Erythroblast (primary cell): ENCODE data around the gene CEP83.
"Not testable (repeated sequence)": the region's sequence is repeated elsewhere in the genome, so short reads cannot be mapped to it uniquely, and the experiment has no call there.

Experiments
- DNase-seq, 2 experiments: peaks; one replicate each; lab custom pipeline; 2025; lab: John Stamatoyannopoulos, UW
- GATA1 ChIP-seq: IDR thresholded peaks from 2 replicates; pipeline ENCODE4 v1.6.1; 2011; ENCODE audit warnings: low read depth, mild to moderate bottlenecking, control low read depth, low read length, moderate library complexity
- POLR2A ChIP-seq: IDR thresholded peaks from 2 replicates; pipeline ENCODE4 v1.6.1; 2011; ENCODE audit warnings: mild to moderate bottlenecking, low read length

Gene CEP83

GRCh38 chr12:94326727-94327126 lies 132.9 kb downstream of the CEP83 start:
- no peak for DNase-seq
- TF ChIP-seq POLR2A = no peak
- no peak for TF ChIP-seq GATA1

DNA sequence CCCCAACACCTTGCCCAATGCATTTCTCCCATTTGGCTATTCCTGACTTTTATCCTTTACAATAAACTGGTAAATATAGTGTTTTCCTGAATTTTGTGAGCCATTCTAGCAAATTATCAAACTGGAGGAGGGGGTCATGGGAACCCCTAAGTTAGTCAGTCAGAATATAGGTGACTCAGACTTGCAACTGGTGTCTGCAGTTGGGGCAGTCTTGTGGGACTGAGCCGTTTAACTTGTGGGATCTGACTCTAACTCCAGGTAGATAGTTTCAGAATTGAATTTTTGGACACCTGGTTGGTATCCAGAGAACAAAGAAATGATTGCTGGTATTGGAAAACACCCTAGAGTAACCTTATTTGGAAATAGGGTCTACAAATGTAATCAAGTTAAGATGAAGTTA lies 133.4 kb downstream of the CEP83 start:
- no peak for DNase-seq
- TF ChIP-seq POLR2A (no peak), GATA1 (no peak)

DNA sequence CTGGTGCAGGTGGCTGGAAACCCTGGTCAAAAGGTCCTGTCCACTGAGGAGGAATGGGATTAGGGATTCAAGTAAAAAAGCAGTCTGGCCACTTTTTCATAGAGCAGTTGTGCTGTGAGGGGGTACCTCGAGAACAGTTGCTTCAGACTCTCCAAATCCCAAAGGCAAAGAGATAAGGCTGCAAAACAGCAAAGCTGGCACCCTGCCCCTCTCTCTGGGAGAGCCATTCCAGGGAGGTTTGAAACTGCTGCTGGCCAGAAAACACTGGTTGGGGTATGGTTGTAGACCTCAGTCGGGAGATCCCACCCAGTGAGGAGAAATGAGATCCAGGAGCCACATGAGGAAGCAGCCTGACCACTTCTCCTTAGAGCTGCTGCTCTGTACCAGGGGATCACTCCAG lies 137.3 kb downstream of the CEP83 start:
- no peak for DNase-seq
- TF ChIP-seq POLR2A (no peak), GATA1 (no peak)

DNA sequence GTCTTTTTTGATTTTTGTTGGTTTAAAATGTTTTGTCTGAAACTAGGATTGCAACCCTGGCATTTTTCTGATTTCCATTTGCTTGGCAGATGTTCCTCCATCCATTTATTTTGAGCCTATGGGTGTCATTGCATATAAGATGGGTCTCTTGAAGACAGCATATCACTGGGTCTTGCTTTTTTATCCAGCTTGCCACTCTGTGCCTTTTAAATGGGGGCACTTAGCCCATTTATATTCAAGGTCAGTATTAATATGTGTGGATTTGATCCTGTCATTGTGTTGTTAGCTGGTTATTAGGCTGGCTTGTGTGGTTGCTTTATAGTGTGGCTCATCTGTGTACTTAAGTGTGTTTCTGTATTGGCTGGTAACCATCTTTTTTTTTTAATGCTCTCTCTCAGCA lies 139.6 kb downstream of the CEP83 start:
- DNase-seq = peak in 1 of 2 experiments; percentile 9
- no peak for TF ChIP-seq GATA1
- no peak for TF ChIP-seq POLR2A

DNA sequence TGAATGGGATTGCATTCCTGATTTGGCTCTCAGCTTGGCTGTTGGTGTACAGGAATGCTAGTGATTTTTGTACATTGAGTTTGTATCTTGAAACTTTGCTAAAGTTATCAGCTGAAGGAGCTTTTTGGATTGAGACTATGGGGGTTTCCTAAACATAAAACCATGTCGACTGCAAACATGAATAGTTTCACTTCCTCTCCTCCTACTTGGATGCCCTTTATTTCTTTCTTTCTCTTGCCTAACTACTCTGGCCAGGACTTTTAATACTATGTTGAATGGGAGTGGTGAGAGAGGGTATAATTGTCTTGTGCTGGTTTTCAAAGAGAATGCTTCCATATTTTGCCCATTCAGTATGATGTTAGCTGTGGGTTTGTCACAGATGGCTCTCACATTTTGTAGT lies 141.5 kb downstream of the CEP83 start:
- TF ChIP-seq GATA1 (no peak), POLR2A (no peak)
- no peak for DNase-seq

GRCh38 chr12:94316600-94316999 lies 143.1 kb downstream of the CEP83 start:
- not testable (repeated sequence) for DNase-seq

DNA sequence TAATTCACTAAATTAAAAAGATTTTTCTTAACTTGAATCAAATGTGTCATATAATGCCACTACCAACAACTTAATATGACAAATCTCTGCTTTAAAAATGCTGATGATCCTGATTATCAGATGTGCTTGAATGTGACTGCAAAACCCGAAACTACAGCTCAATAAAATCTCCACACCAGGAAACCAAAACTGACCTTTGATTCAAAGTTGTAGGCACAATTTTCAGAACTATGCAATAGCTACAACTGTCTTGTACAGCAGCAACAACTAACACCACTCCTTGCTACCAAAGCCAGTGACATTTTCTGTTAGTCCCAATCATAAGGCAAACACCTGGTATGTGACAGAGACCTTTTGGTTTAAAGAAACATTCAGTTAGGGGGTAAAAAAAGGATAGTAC lies 147.3 kb downstream of the CEP83 start:
- no peak for DNase-seq
- no peak for TF ChIP-seq GATA1
- TF ChIP-seq POLR2A = no peak

DNA sequence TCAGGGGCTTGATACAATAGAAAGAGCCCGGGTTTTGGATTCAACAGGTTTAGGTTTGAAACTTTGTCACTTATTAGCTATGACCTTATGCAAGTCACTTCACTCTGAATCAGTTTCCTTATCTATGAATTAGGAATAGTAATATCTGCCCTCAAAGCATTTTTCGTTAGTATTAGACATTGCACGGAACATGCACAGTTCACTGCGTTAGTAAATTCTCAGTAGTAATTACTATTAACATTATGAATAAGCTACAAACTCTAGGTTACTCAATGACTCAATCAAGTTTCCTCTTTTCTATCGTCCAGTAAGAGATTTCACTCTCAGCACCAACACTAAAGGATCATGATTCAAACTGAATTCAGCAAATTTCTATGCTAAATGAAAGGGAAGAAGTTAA lies 150.3 kb downstream of the CEP83 start:
- TF ChIP-seq POLR2A = no peak
- TF ChIP-seq GATA1 = no peak
- no peak for DNase-seq

GRCh38 chr12:94308612-94309011 lies 151.1 kb downstream of the CEP83 start:
- TF ChIP-seq POLR2A = no peak
- TF ChIP-seq GATA1 = no peak
- no peak for DNase-seq

GRCh38 chr12:94305130-94305957 lies 154.3 kb downstream of the CEP83 start:
- no peak for TF ChIP-seq GATA1
- TF ChIP-seq POLR2A = no peak
- no peak for DNase-seq

- TF ChIP-seq POLR2A (no peak), GATA1 (no peak)
- DNase-seq = no peak
Measured at GRCh38 chr12:94304566-94305061, 155.1 kb downstream of the CEP83 start.

DNA sequence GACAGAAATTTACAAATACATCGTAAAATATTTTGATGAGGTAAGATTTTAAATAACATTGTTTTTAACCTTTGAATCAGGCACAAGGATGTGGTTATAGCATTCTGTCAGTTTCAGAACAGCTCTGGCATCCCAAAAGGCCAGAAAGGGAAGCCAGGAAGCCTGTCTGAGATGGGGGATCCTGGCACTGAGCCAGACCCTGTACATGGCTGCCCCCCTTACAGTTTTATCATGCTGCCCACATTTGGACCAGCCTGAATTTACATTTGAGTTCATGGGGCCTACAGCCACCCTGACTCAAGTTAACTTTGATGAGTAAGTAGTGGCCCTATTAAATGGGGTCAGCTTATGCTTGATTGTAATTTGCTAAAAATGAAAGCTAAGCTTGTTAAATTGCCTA lies 155.7 kb downstream of the CEP83 start:
- TF ChIP-seq POLR2A (no peak), GATA1 (no peak)
- DNase-seq = no peak

DNA sequence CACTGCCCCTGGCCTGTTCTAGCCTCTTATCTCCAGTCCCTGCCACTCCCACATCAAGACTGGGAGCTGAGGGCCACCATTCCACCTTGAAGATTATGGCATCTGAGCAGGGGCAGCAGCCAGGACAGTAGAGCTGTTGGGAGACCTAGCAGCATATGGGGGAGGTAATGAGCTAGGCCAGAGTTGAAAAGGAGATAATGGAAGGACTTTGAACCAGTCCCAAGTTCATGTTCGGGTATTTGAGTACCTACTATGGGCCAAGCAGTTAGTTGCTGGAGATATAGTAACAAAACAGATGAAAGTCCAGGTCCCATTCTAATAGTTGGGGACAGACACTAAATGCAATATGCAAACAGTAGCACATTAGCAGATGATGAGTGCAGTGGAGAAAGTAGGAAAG lies 159.8 kb downstream of the CEP83 start:
- no peak for TF ChIP-seq POLR2A
- no peak for TF ChIP-seq GATA1
- DNase-seq = no peak

DNA sequence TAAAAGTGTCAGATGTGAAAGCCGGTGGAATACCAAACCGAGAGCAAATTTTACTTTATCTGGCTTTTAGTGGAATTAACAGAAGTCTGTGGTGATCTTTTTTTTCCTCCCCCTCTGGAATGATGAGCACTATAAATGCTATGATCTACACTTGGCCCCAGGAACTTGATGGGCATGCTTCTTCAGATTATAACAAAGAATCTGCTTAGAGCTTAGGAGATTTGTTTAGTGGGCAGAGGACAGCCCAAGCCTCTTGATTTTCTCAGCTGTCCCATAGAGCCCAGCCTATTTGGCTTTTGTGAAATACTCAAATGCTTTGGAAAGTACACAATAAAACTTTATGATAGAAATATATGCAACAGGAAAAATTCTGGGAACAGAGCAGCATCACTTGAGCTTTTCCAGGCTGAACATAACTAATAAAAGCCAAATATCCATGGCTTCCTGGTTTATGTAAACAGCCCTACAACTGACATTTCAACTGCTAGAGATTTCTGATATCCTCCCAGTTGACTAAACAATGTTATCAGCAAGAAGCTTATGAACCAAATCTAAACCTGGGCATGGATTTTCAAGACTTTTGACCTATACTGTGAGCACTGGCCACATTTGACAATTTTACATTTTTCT lies 161.7 kb downstream of the CEP83 start:
- DNase-seq = no peak
- TF ChIP-seq GATA1 (no peak), POLR2A (no peak)
